ENCODE results near the gene TRIM62.
A peak's percentile ranks its signal among the peaks of the same experiment; 100 is the strongest.

TRIM62 gene

GRCh38 chr1:33180226-33180910 lies 1.5 kb downstream of the TRIM62 start:
- no peak for DNase-seq

- DNase-seq: no peak
These were observed 2.9 kb downstream of the TRIM62 start for GRCh38 chr1:33178836-33179439.

- no peak for DNase-seq
These were observed 3.8 kb downstream of the TRIM62 start for GRCh38 chr1:33177996-33178540.

- DNase-seq: no peak
These were observed 5.0 kb downstream of the TRIM62 start for GRCh38 chr1:33176887-33177286.

GRCh38 chr1:33176362-33176850 lies 5.4 kb downstream of the TRIM62 start:
- no peak for DNase-seq

- no peak for DNase-seq
These were observed 6.0 kb downstream of the TRIM62 start for GRCh38 chr1:33175865-33176264.

GRCh38 chr1:33173091-33173490 lies 8.8 kb downstream of the TRIM62 start:
- no peak for DNase-seq

- peak; percentile 36 for DNase-seq
These were observed 9.6 kb downstream of the TRIM62 start for GRCh38 chr1:33171977-33172813.

- no peak for DNase-seq
These were observed 11.2 kb downstream of the TRIM62 start for GRCh38 chr1:33170351-33171274.

- DNase-seq: no peak
These were observed 12.4 kb downstream of the TRIM62 start for GRCh38 chr1:33169290-33170055.

GRCh38 chr1:33168556-33169289 lies 13.1 kb downstream of the TRIM62 start:
- no peak for DNase-seq

- DNase-seq: no peak
These were observed 14.0 kb downstream of the TRIM62 start for GRCh38 chr1:33167650-33168447.

GRCh38 chr1:33165809-33166208 lies 16.0 kb downstream of the TRIM62 start:
- no peak for DNase-seq

- DNase-seq: no peak
These were observed 16.6 kb downstream of the TRIM62 start for GRCh38 chr1:33165209-33165608.

- no peak for DNase-seq
These were observed 18.0 kb downstream of the TRIM62 start for GRCh38 chr1:33163621-33164519.

- DNase-seq: no peak
These were observed 19.7 kb downstream of the TRIM62 start for GRCh38 chr1:33162141-33162540.

GRCh38 chr1:33161061-33161681 lies 20.7 kb downstream of the TRIM62 start:
- DNase-seq: no peak

- DNase-seq: no peak
These were observed 22.3 kb downstream of the TRIM62 start for GRCh38 chr1:33159577-33159976.

Measured in NCI-H526 treated with DMSO at 0.1 percent for 48 hours (cell line).